GM21423 (cell line): ENCODE data around the gene ERP29.
"Not testable (repeated sequence)": the region's sequence is repeated elsewhere in the genome, so short reads cannot be mapped to it uniquely, and the experiment has no call there.

Source experiments
- ATAC-seq: cut with Tn5 transposase; IDR thresholded peaks from one replicate; pipeline ENCODE4 v1.9.1; 2021; ENCODE audit warnings: mild to moderate bottlenecking, moderate library complexity; ENCODE audit not compliant: unreplicated experiment

ERP29 gene

DNA sequence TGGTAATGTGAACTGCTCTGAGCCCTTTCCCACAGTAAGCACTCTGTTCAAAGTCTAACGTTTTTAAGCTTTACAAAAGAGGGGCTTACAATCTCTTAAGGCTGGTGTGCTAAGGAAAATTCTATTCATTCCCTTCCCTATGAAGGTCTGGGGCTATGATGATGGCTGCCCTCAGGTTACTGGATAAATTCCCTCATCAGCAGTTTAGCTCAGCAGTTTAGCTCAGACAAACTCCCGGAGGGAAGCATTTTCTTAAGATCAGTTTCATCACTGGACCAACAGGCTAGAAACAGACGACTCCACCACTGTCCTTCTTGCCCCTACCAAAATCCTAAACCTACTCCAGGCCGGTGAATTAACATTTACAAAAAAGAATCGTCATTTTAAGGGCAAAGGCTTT is 19.1 kb downstream of the ERP29 start:
- no peak for ATAC-seq

DNA sequence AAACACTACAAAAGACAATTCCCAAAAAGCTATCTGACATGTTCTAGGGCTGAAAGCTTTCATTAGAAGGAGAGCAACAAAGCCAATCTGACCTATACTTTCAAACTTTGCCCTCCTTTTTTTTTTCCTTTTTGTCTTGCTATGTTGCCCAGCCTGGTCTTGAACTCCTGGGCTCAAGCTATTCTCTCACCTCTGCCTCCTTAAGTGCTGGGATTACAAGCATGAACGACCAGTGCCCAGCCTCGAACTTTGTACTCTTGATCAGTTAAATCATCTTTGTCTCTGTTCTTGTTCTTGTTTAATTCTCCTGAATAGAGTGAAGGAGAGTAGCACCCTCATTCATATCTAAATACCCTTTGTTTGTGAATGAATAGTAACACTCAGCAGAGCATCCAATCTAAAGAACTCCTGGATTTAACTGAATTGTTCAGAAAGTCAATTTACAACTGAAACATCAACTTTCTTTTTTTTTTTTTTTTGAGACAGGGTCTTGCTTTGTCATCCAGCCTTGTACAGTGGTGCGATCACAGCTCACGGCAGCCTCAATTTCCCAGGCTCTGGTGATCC is 22.1 kb downstream of the ERP29 start:
- ATAC-seq = no peak

DNA sequence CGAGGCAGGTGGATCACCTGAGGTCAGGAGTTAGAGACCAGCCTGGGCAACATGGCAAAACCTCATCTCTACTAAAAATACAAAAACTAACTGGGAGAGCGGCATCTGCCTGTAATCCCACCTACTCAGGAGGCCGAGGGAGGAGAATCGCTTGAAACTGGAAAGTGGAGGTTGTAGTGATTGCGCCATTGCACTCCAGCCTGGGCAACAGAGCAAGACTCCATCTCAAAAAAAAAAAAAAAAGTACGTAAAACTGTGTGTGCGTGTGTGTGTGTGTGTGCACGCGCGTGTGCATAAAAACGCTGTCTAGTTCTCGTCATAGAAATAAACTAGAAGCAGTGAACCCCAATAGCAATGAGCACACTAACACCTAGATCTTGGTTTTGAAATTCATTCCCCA is 23.4 kb downstream of the ERP29 start:
- ATAC-seq = not testable (repeated sequence)

DNA sequence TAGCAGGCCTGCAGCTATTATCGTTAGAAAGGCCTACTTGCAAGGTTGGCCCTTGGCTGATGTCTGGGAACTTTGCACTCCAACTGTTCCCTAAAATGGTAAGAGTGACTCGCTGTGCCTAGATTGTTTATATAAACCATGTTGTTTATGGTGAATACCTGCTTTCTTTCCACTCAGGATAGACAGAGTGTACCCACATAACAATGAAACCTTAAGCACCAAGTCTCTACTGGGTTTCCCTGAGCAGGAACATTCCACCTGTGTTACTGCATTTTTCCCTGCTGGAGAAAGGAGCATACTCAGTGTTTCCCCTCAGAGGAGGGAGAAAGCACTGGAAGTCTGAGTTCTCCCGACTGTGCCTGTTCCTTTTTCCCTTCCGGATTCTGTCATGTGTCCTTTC is 32.8 kb downstream of the ERP29 start:
- ATAC-seq = no peak

DNA sequence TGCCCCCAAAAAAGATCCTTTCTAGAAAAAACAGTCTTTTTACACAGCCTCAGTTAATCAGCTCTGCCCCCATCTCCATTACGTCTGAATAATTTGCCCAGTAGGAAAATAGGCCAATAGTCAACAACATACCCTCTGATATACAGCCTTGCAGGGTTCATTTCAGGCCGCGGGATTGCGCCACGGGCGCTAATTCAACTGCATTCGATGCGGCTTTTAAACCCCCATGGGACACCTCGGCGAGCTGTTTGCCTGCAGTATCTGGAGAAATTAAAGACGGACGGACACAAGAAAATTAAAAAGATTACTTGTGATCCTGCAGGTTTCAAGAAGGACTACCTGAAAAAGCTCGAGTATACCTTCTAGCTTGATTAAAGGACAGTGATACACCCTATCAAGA is 36.1 kb downstream of the ERP29 start:
- ATAC-seq = no peak

DNA sequence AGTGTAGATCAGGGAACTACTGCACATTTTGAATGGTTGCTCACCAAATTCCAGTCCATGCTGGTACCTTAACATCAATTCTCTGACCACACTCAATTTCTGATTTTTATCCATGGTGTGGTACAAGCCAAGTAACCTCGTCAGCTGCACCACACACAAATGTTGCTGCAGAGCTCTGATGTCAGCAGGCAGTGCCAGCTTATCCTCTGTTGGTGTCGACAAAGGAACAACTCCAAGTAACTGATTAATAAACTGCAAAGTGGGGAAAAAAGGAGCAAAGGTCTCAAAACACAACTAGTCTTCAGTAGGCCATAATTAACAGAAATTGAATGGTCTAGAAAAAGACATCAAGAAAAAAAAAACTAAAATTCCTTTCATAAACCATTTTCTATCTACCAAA is 47.9 kb downstream of the ERP29 start:
- no peak for ATAC-seq

DNA sequence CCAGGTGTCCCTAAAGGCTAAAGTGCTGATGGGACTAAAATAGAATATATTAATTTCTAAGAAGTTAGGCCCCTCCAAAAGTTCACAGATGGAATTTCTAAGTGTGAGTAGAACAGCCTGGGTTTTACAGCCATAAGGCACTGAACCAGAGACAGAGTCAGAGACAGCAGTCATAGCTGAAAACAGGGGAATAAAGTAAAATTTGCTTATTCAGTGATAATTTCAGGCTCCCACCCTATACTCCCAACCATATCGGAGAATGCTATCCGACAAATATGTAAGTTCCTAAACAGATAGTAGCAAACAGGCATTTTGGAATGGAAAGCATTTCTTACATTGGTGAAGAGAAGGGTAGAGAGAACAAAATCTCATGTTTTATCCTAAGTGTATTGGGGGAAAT is 50.0 kb downstream of the ERP29 start:
- ATAC-seq = no peak

DNA sequence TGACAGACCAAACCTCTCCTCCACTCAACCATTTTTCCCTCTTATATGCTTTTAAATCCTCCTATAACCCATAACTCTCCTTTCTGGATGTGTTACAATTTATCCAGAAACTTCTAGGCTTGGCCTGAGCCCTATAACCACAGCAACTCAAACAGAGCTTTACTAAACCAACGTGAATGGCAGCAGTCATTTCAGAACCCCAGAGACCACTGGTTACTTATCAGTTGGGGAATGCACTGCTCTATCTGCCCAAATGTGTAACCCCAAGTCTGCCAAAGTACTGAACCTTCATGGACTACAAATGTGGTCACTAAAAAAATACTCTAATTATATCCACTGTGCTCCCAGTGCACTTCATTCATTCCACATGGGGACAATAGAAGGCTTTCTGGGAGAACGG is 53.3 kb downstream of the ERP29 start:
- no peak for ATAC-seq
